Peyer's patch (tissue), 4 donors: ENCODE measurements around the gene RRAD. TPM values are rescaled to one million over a fixed set of nuclear protein-coding genes. Genes with fewer than 3 reads are reported as not detected.

ENCODE experiments used
- DNase-seq, 3 donors: peaks; one replicate each; pipeline ENCODE4 v3.0.0-alpha.2; 2017 to 2019
- H3K27ac ChIP-seq, 4 donors: fragments of 200-600 bp; sonication (generic); one replicate each; pipeline ENCODE4 v1.5.1; 2016 to 2019
- H3K27me3 ChIP-seq, 2 donors: fragments of 200-600 bp; sonication (generic); one replicate each; pipeline ENCODE4 v1.5.1; 2019
- H3K36me3 ChIP-seq, 3 donors: fragments of 200-600 bp; sonication (generic); one replicate each; pipeline ENCODE4 v1.5.1; 2016 to 2019
- H3K4me1 ChIP-seq, 4 donors: fragments of 200-600 bp; sonication (generic); one replicate each; pipeline ENCODE4 v1.5.1; 2016 to 2019
- H3K4me3 ChIP-seq, 4 donors: fragments of 200-600 bp; sonication (generic); 1 replicate in 3 of 4; 2 replicates in 1 of 4; pipeline ENCODE4 v1.5.1; 2016 to 2019; ENCODE audit warnings: mild to moderate bottlenecking in 1 of 4
- H3K9me3 ChIP-seq, 4 donors: fragments of 200-600 bp; sonication (generic); one replicate each; pipeline ENCODE4 v1.5.1; 2016 to 2019; ENCODE audit warnings: mild to moderate bottlenecking in 1 of 4
- POLR2A ChIP-seq, 2 donors: fragments of 450-650 bp; IDR thresholded peaks; one replicate each; pipeline ENCODE4 v1.5.1; 2017; ENCODE audit warnings: antibody characterized with exemption in 2 of 2, mild to moderate bottlenecking in 2 of 2, moderate library complexity in 2 of 2
- total RNA-seq, 4 donors: library from RNA; depleted of rRNA; stranded (reverse); fragments of >200 nt; gene quantifications; one replicate each; pipeline ENCODE4 v1.1.0, GENCODE V29; 2016
- TF ChIP-seq, protein P1 (sequence below), 6 experiments: fragments of 450-650 bp in 4 of 6; fragments of 200-600 bp in 2 of 6; sonication (generic) in 1 of 6; IDR thresholded peaks; one replicate each; pipeline ENCODE4 v1.5.1; 2017 to 2019; ENCODE audit warnings: antibody characterized with exemption in 6 of 6, mild to moderate bottlenecking in 3 of 6, moderate library complexity in 1 of 6

The RRAD gene
- total RNA-seq, 4 donors from 2014 or later: 0.53 to 4.1 (median 2.8) TPM

DNA sequence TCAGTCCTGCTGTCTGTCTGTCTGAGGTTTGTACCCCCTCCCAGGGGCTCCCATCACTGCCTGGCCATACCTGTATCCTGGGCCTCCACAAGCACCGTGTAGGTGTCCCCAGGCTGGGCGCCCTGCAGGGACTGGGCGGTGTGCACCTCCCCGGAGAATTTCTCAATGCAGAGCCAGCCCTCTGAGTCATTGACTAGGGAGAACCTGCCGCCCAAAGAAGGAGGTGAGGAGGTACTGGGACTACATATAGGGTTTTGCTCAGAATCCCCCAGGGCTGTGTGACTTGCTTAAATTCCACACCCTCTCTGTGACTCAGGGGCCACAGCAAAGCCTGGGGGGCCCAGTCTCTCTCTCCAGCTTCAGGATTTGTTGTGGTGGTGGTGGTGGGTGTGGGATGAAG is 14.2 kb downstream of the RRAD start:
- H3K27me3 ChIP-seq: no peaks in the 10 kb centered on the region
- TF ChIP-seq POLR2A (IDR thresholded peaks at IDR 0.05): no peak
- TF ChIP-seq, protein P1, sequence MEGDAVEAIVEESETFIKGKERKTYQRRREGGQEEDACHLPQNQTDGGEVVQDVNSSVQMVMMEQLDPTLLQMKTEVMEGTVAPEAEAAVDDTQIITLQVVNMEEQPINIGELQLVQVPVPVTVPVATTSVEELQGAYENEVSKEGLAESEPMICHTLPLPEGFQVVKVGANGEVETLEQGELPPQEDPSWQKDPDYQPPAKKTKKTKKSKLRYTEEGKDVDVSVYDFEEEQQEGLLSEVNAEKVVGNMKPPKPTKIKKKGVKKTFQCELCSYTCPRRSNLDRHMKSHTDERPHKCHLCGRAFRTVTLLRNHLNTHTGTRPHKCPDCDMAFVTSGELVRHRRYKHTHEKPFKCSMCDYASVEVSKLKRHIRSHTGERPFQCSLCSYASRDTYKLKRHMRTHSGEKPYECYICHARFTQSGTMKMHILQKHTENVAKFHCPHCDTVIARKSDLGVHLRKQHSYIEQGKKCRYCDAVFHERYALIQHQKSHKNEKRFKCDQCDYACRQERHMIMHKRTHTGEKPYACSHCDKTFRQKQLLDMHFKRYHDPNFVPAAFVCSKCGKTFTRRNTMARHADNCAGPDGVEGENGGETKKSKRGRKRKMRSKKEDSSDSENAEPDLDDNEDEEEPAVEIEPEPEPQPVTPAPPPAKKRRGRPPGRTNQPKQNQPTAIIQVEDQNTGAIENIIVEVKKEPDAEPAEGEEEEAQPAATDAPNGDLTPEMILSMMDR (IDR thresholded peaks at IDR 0.05): no peak
- no peaks in the 10 kb centered on the region for H3K36me3 ChIP-seq
- H3K4me1 ChIP-seq: peaks cover 0 to 1% (median 0%) of the 10 kb centered on the region in 4 donors
- no peak for DNase-seq
- no peaks in the 10 kb centered on the region for H3K9me3 ChIP-seq
- no peak overlapping the region for H3K27ac ChIP-seq
- H3K4me3 ChIP-seq: no peak overlapping the region

DNA sequence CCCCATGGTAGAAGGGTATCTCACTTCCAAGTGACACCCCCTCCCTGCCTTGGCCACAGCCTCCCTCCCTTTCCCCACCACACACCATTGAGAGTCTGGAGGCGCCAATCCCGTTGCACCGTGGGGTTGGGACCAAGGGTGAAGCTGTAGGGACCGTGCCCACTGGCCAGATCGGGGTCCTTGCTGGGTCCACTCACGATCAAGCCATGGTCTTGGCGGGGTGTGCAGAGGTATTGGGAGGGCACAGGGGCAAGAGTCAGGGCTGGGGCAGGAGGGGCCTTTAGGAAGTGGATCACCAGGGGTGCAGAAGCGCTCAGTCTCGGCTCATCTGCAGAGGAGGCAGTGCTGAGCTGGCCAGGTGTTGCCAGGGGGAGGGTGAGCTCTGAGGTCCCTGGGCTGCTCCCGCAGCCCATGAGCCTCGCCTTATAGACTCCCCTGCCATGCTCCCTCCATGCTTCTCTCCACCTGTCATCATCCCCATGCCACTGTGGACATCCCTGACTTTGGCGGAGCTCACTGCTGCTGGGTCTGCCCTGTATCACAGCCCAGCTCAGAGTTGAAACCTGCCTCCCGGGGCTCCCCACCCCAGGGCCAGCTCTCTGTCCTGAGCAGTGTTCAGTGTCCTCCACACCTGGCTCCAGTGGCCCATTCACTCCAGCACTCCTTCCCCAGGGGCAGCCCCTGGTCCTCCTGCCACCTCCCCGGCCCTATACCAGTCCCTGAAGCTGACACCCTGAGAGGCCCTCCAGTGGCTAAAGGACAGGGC is 15.0 kb downstream of the RRAD start:
- Histone ChIP-seq H3K36me3 (no peaks in the 10 kb centered on the region), H3K9me3 (no peaks in the 10 kb centered on the region), H3K4me3 (no peak overlapping the region), H3K27ac (no peak overlapping the region), H3K27me3 (no peaks in the 10 kb centered on the region), H3K4me1 (peaks cover 0 to 9% (median 0%) of the 10 kb centered on the region in 4 donors)
- TF ChIP-seq, protein P1 (IDR thresholded peaks at IDR 0.05): no peak
- DNase-seq: peak in 1 of 3 donors; percentile 37

DNA sequence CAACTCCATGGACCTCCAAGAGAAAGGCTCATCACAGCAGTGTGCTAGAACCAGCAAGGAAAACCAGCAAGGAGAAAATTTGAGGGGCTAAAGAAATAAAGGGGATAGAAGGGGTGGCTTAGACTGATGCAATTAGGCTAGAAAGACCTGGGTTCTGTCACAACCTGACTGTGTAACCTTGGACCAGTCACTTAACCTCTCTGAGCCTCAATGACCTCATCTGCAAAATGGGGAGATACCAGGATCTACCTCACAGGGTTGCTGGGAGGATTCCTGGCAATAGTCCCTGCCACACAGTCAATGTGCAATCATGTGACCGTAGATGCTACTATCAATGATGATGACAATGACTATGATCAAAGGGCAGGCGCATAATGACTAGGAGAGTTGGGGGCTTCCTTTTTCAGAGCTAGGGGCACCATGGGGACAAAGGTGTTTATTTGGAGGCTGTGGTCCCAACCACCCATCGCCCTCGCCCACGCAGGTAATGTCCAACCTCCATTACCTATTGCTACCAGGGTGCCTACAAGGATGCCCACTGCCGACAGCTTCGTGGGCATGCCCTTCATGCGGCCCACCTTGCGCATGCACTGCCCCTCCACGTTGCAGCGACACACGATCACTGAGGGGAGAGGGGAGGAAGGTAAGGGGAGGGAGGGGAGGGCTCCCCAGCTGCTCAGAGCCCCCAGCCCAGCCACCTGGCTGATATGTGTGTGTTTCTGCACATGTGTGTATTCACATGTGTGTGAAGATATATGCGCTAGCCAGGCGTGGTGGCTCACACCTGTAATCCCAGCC is 16.4 kb downstream of the RRAD start:
- H3K36me3 ChIP-seq: no peaks in the 10 kb centered on the region
- no peak for DNase-seq
- TF ChIP-seq, protein P1 (IDR thresholded peaks at IDR 0.05): no peak
- TF ChIP-seq POLR2A (IDR thresholded peaks at IDR 0.05): no peak
- H3K27me3 ChIP-seq: no peaks in the 10 kb centered on the region
- peaks cover 0 to 15% (median 0%) of the 10 kb centered on the region in 4 donors for H3K4me1 ChIP-seq
- no peak overlapping the region for H3K4me3 ChIP-seq
- no peak overlapping the region for H3K27ac ChIP-seq
- H3K9me3 ChIP-seq: no peaks in the 10 kb centered on the region

DNA sequence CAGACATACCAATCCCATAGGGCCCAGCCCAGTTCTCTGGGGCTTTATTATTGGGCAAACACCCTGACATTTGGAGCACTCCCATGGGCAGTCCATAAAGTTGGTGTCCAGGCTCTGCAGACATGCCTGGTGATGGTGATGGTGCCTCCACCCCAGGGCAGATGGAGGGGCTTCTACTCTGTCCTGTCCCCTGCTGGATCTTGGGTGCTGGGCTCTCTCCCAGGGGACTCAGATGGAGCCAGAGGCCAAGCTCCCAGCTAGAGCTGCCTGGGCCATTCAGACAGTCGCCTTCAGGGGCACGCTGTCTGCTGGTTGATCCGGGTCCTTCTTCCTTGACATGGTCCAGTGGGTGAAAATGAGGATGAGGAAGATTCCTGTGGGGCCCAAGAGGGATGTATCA is 17.2 kb downstream of the RRAD start:
- H3K27me3 ChIP-seq: no peaks in the 10 kb centered on the region
- H3K27ac ChIP-seq: no peak overlapping the region
- TF ChIP-seq, protein P1 (IDR thresholded peaks at IDR 0.05): no peak
- TF ChIP-seq POLR2A (IDR thresholded peaks at IDR 0.05): no peak
- H3K36me3 ChIP-seq: no peaks in the 10 kb centered on the region
- peaks cover 0 to 15% (median 0%) of the 10 kb centered on the region in 4 donors for H3K4me1 ChIP-seq
- no peak overlapping the region for H3K4me3 ChIP-seq
- DNase-seq: peak in 1 of 3 donors; percentile 27
- no peaks in the 10 kb centered on the region for H3K9me3 ChIP-seq

DNA sequence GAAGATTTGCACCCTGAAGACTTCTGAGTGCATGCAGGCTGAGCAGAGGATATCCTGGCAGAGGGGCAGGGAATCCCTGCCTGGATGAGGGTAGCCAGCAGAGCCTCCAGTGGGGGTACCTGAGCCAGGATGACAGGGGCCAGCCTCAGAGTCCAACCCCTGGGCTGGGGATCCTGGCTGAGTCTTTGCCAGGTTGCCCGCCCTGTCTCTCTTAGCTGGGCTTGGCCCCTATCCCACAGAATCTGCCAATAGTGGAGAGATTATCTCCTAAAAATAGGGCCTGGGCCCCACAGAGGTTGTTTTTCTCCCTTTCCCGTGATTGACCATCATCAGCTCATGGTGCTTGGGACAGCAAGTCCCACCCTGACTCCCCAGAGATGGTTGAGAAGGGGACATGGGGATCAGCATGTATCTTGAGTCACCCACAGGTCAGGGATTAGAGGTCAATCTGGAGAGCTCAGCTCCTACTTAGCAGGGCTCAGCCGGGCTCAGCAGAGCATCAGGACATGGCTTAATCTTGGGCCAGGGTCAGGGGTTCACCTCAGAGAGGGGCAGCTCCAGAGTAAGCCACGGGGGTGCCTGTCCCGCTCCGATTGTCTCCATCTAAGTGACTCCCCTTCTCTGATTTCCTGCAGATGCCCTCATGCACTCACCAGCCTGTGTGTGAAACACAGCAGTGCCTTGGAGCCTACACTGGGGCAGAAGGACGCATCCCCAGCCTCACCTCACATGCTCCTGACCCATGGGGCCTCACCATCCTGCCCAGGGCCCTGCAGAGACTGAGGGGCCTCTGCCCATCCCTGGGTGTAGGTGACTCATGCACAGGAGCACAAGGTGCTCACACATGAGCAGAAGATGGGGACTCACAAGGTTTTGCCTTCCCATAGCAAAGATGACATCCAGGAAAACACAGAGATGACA is 18.2 kb downstream of the RRAD start:
- H3K36me3 ChIP-seq: no peaks in the 10 kb centered on the region
- DNase-seq: peak in 1 of 3 donors; percentile 37
- peaks cover 0 to 15% (median 0%) of the 10 kb centered on the region in 4 donors for H3K4me1 ChIP-seq
- TF ChIP-seq, protein P1 (IDR thresholded peaks at IDR 0.05): no peak
- TF ChIP-seq POLR2A (IDR thresholded peaks at IDR 0.05): no peak
- H3K27ac ChIP-seq: peak overlapping the region in 1 of 4 donors; percentile 48
- no peaks in the 10 kb centered on the region for H3K27me3 ChIP-seq
- no peak overlapping the region for H3K4me3 ChIP-seq
- no peaks in the 10 kb centered on the region for H3K9me3 ChIP-seq
